ENCODE results near the gene GPAT2. TPM values are rescaled to one million over a fixed set of nuclear protein-coding genes. Genes with fewer than 3 reads are reported as not detected.
"Not testable (repeated sequence)": the region's sequence is repeated elsewhere in the genome, so short reads cannot be mapped to it uniquely, and the experiment has no call there.

Gene GPAT2
- total RNA-seq, 1 donor from 2014 or later, result not detected

- H3K27ac Mint-ChIP-seq (ENCODE audit: unreplicated experiment); H3K4me3 Mint-ChIP-seq (ENCODE audit: unreplicated experiment); DNase-seq (ENCODE audit: low spot score); H3K27me3 Mint-ChIP-seq (ENCODE audit: low read depth); H3K9me3 Mint-ChIP-seq (ENCODE audit: low read depth); H3K36me3 Mint-ChIP-seq (ENCODE audit: low read depth): not testable (repeated sequence)
- peaks cover 12% of the 10 kb centered on the region for H3K4me1 Mint-ChIP-seq (ENCODE audit: low read depth)
Measured at GRCh38 chr2:96070351-96070750, 35.6 kb upstream of the GPAT2 start.

GRCh38 chr2:96069878-96070277, 35.2 kb upstream of the GPAT2 start:
- H3K27me3 Mint-ChIP-seq (ENCODE audit: low read depth); H3K36me3 Mint-ChIP-seq (ENCODE audit: low read depth); H3K4me1 Mint-ChIP-seq (ENCODE audit: low read depth); DNase-seq (ENCODE audit: low spot score); H3K27ac Mint-ChIP-seq (ENCODE audit: unreplicated experiment); H3K9me3 Mint-ChIP-seq (ENCODE audit: low read depth); H3K4me3 Mint-ChIP-seq (ENCODE audit: unreplicated experiment): not testable (repeated sequence)

GRCh38 chr2:96067902-96068581, 33.3 kb upstream of the GPAT2 start:
- not testable (repeated sequence) for H3K9me3 Mint-ChIP-seq (ENCODE audit: low read depth); H3K4me1 Mint-ChIP-seq (ENCODE audit: low read depth); H3K27me3 Mint-ChIP-seq (ENCODE audit: low read depth); DNase-seq (ENCODE audit: low spot score); H3K4me3 Mint-ChIP-seq (ENCODE audit: unreplicated experiment); H3K27ac Mint-ChIP-seq (ENCODE audit: unreplicated experiment); H3K36me3 Mint-ChIP-seq (ENCODE audit: low read depth)

- H3K27me3 Mint-ChIP-seq (ENCODE audit: low read depth); H3K4me3 Mint-ChIP-seq (ENCODE audit: unreplicated experiment); DNase-seq (ENCODE audit: low spot score); H3K27ac Mint-ChIP-seq (ENCODE audit: unreplicated experiment); H3K4me1 Mint-ChIP-seq (ENCODE audit: low read depth); H3K9me3 Mint-ChIP-seq (ENCODE audit: low read depth); H3K36me3 Mint-ChIP-seq (ENCODE audit: low read depth): not testable (repeated sequence)
Measured at GRCh38 chr2:96067098-96067660, 32.5 kb upstream of the GPAT2 start.

- H3K27me3 Mint-ChIP-seq (ENCODE audit: low read depth); H3K9me3 Mint-ChIP-seq (ENCODE audit: low read depth); H3K4me1 Mint-ChIP-seq (ENCODE audit: low read depth); H3K36me3 Mint-ChIP-seq (ENCODE audit: low read depth); H3K27ac Mint-ChIP-seq (ENCODE audit: unreplicated experiment); H3K4me3 Mint-ChIP-seq (ENCODE audit: unreplicated experiment); DNase-seq (ENCODE audit: low spot score): not testable (repeated sequence)
Measured at GRCh38 chr2:96066511-96066910, 31.8 kb upstream of the GPAT2 start.

GRCh38 chr2:96065954-96066353, 31.2 kb upstream of the GPAT2 start:
- not testable (repeated sequence) for H3K9me3 Mint-ChIP-seq (ENCODE audit: low read depth); H3K27ac Mint-ChIP-seq (ENCODE audit: unreplicated experiment); DNase-seq (ENCODE audit: low spot score); H3K4me1 Mint-ChIP-seq (ENCODE audit: low read depth); H3K36me3 Mint-ChIP-seq (ENCODE audit: low read depth); H3K27me3 Mint-ChIP-seq (ENCODE audit: low read depth); H3K4me3 Mint-ChIP-seq (ENCODE audit: unreplicated experiment)

GRCh38 chr2:96065381-96065930, 30.7 kb upstream of the GPAT2 start:
- no peak for TF ChIP-seq CTCF (IDR thresholded peaks at IDR 0.05)
- H3K4me1 Mint-ChIP-seq (ENCODE audit: low read depth), result peaks cover 9% of the 10 kb centered on the region
- no peak for DNase-seq (ENCODE audit: low spot score)

GRCh38 chr2:96064760-96065159, 30.0 kb upstream of the GPAT2 start:
- H3K4me3 Mint-ChIP-seq (ENCODE audit: unreplicated experiment); H3K4me1 Mint-ChIP-seq (ENCODE audit: low read depth); H3K27me3 Mint-ChIP-seq (ENCODE audit: low read depth); H3K36me3 Mint-ChIP-seq (ENCODE audit: low read depth); H3K9me3 Mint-ChIP-seq (ENCODE audit: low read depth); DNase-seq (ENCODE audit: low spot score); H3K27ac Mint-ChIP-seq (ENCODE audit: unreplicated experiment): not testable (repeated sequence)

More at GRCh38 chr2:96065381-96065930, 30.7 kb upstream of the GPAT2 start:
- Mint-ChIP-seq H3K27me3 (ENCODE audit: low read depth) (peaks cover 4% of the 10 kb centered on the region), H3K4me3 (ENCODE audit: unreplicated experiment) (no peak overlapping the region), H3K27ac (ENCODE audit: unreplicated experiment) (no peak overlapping the region), H3K36me3 (ENCODE audit: low read depth) (no peaks in the 10 kb centered on the region), H3K9me3 (ENCODE audit: low read depth) (no peaks in the 10 kb centered on the region)

GRCh38 chr2:96064047-96064675, 29.4 kb upstream of the GPAT2 start:
- not testable (repeated sequence) for H3K4me1 Mint-ChIP-seq (ENCODE audit: low read depth); H3K9me3 Mint-ChIP-seq (ENCODE audit: low read depth); DNase-seq (ENCODE audit: low spot score); H3K27ac Mint-ChIP-seq (ENCODE audit: unreplicated experiment); H3K27me3 Mint-ChIP-seq (ENCODE audit: low read depth); H3K4me3 Mint-ChIP-seq (ENCODE audit: unreplicated experiment); H3K36me3 Mint-ChIP-seq (ENCODE audit: low read depth)
